ENCODE data around the gene ZNF865.
A peak's percentile ranks its signal among the peaks of the same experiment; 100 is the strongest.

ZNF865 gene

GRCh38 chr19:55622242-55622969 lies 17.0 kb downstream of the ZNF865 start:
- Histone ChIP-seq H3K9ac (ENCODE audit: insufficient read length, low read depth) (no peak overlapping the region), H3K4me1 (ENCODE audit: insufficient read depth, insufficient read length) (no peaks in the 10 kb centered on the region), H3K9me3 (ENCODE audit: insufficient read depth, low read length) (no peaks in the 10 kb centered on the region), H3K27me3 (ENCODE audit: insufficient read depth, insufficient read length) (no peaks in the 10 kb centered on the region), H3K4me3 (ENCODE audit: insufficient read length, low read depth) (no peak overlapping the region), H3K36me3 (ENCODE audit: insufficient read depth, insufficient read length, low read length) (peaks cover 20% of the 10 kb centered on the region)
- TF ChIP-seq YY1 (IDR thresholded peaks at IDR 0.05; ENCODE audit: insufficient read depth, insufficient read length) = no peak
- TF ChIP-seq SUZ12 (IDR thresholded peaks at IDR 0.05; ENCODE audit: extremely low read depth, insufficient read depth, insufficient read length) = no peak
- no peak for TF ChIP-seq ZNF274 (IDR thresholded peaks at IDR 0.05; ENCODE audit: low read depth, low read length)
- DNase-seq (ENCODE audit: low read depth, low spot score) = no peak

GRCh38 chr19:55623130-55623529 lies 17.7 kb downstream of the ZNF865 start:
- no peak overlapping the region for H3K4me3 ChIP-seq (ENCODE audit: insufficient read length, low read depth)
- DNase-seq (ENCODE audit: low read depth, low spot score) = no peak
- no peaks in the 10 kb centered on the region for H3K27me3 ChIP-seq (ENCODE audit: insufficient read depth, insufficient read length)
- no peaks in the 10 kb centered on the region for H3K4me1 ChIP-seq (ENCODE audit: insufficient read depth, insufficient read length)
- peaks cover 18% of the 10 kb centered on the region for H3K36me3 ChIP-seq (ENCODE audit: insufficient read depth, insufficient read length, low read length)
- H3K9me3 ChIP-seq (ENCODE audit: insufficient read depth, low read length) = no peaks in the 10 kb centered on the region
- TF ChIP-seq ZNF274 (IDR thresholded peaks at IDR 0.05; ENCODE audit: low read depth, low read length) = no peak
- H3K9ac ChIP-seq (ENCODE audit: insufficient read length, low read depth) = no peak overlapping the region

- TF ChIP-seq ZNF274 (IDR thresholded peaks at IDR 0.05; ENCODE audit: low read depth, low read length) (no peak), YY1 (IDR thresholded peaks at IDR 0.05; ENCODE audit: insufficient read depth, insufficient read length) (no peak), SUZ12 (IDR thresholded peaks at IDR 0.05; ENCODE audit: extremely low read depth, insufficient read depth, insufficient read length) (no peak)
- H3K36me3 ChIP-seq (ENCODE audit: insufficient read depth, insufficient read length, low read length) = peaks cover 18% of the 10 kb centered on the region
- H3K27me3 ChIP-seq (ENCODE audit: insufficient read depth, insufficient read length) = no peaks in the 10 kb centered on the region
- no peaks in the 10 kb centered on the region for H3K4me1 ChIP-seq (ENCODE audit: insufficient read depth, insufficient read length)
- H3K9ac ChIP-seq (ENCODE audit: insufficient read length, low read depth) = no peak overlapping the region
- DNase-seq (ENCODE audit: low read depth, low spot score) = no peak
- H3K4me3 ChIP-seq (ENCODE audit: insufficient read length, low read depth) = peak overlapping the region; percentile 6
- H3K9me3 ChIP-seq (ENCODE audit: insufficient read depth, low read length) = no peaks in the 10 kb centered on the region
These were observed 18.1 kb downstream of the ZNF865 start for GRCh38 chr19:55623561-55623960.

GRCh38 chr19:55624109-55625003 lies 18.9 kb downstream of the ZNF865 start, which contains the start of gene ZNF784:
ZNF784 (minus strand) TSS chr19:55624566; CDS start chr19:55624561, 5 bp downstream.
- H3K4me1 ChIP-seq (ENCODE audit: insufficient read depth, insufficient read length) = no peaks in the 10 kb centered on the region
- H3K36me3 ChIP-seq (ENCODE audit: insufficient read depth, insufficient read length, low read length) = peaks cover 18% of the 10 kb centered on the region
- H3K27me3 ChIP-seq (ENCODE audit: insufficient read depth, insufficient read length) = no peaks in the 10 kb centered on the region
- peak within 1 kb of the TSS; percentile 37 for H3K4me3 ChIP-seq (ENCODE audit: insufficient read length, low read depth)
- peak; percentile 35 for DNase-seq (ENCODE audit: low read depth, low spot score)
- H3K9ac ChIP-seq (ENCODE audit: insufficient read length, low read depth) = peak within 1 kb of the TSS; percentile 61
- TF ChIP-seq ZNF274 (IDR thresholded peaks at IDR 0.05; ENCODE audit: low read depth, low read length) (no peak), SUZ12 (IDR thresholded peaks at IDR 0.05; ENCODE audit: extremely low read depth, insufficient read depth, insufficient read length) (no peak), YY1 (IDR thresholded peaks at IDR 0.05; ENCODE audit: insufficient read depth, insufficient read length) (peak; percentile 68)
- H3K9me3 ChIP-seq (ENCODE audit: insufficient read depth, low read length) = no peaks in the 10 kb centered on the region

GRCh38 chr19:55625004-55625326 lies 19.5 kb downstream of the ZNF865 start:
- Histone ChIP-seq H3K4me3 (ENCODE audit: insufficient read length, low read depth) (peak overlapping the region; percentile 31), H3K9ac (ENCODE audit: insufficient read length, low read depth) (peak overlapping the region; percentile 61), H3K36me3 (ENCODE audit: insufficient read depth, insufficient read length, low read length) (peaks cover 14% of the 10 kb centered on the region), H3K4me1 (ENCODE audit: insufficient read depth, insufficient read length) (no peaks in the 10 kb centered on the region), H3K27me3 (ENCODE audit: insufficient read depth, insufficient read length) (no peaks in the 10 kb centered on the region), H3K9me3 (ENCODE audit: insufficient read depth, low read length) (no peaks in the 10 kb centered on the region)
- no peak for DNase-seq (ENCODE audit: low read depth, low spot score)
- TF ChIP-seq SUZ12 (IDR thresholded peaks at IDR 0.05; ENCODE audit: extremely low read depth, insufficient read depth, insufficient read length) (no peak), ZNF274 (IDR thresholded peaks at IDR 0.05; ENCODE audit: low read depth, low read length) (no peak), YY1 (IDR thresholded peaks at IDR 0.05; ENCODE audit: insufficient read depth, insufficient read length) (no peak)

GRCh38 chr19:55626350-55626749 lies 20.9 kb downstream of the ZNF865 start:
- H3K9me3 ChIP-seq (ENCODE audit: insufficient read depth, low read length) = no peaks in the 10 kb centered on the region
- H3K27me3 ChIP-seq (ENCODE audit: insufficient read depth, insufficient read length) = no peaks in the 10 kb centered on the region
- no peaks in the 10 kb centered on the region for H3K4me1 ChIP-seq (ENCODE audit: insufficient read depth, insufficient read length)
- no peak overlapping the region for H3K9ac ChIP-seq (ENCODE audit: insufficient read length, low read depth)
- H3K36me3 ChIP-seq (ENCODE audit: insufficient read depth, insufficient read length, low read length) = peaks cover 3% of the 10 kb centered on the region
- TF ChIP-seq YY1 (IDR thresholded peaks at IDR 0.05; ENCODE audit: insufficient read depth, insufficient read length) = no peak
- TF ChIP-seq ZNF274 (IDR thresholded peaks at IDR 0.05; ENCODE audit: low read depth, low read length) = no peak
- TF ChIP-seq SUZ12 (IDR thresholded peaks at IDR 0.05; ENCODE audit: extremely low read depth, insufficient read depth, insufficient read length) = no peak
- H3K4me3 ChIP-seq (ENCODE audit: insufficient read length, low read depth) = no peak overlapping the region
- no peak for DNase-seq (ENCODE audit: low read depth, low spot score)

- no peak for TF ChIP-seq YY1 (IDR thresholded peaks at IDR 0.05; ENCODE audit: insufficient read depth, insufficient read length)
- TF ChIP-seq SUZ12 (IDR thresholded peaks at IDR 0.05; ENCODE audit: extremely low read depth, insufficient read depth, insufficient read length) = no peak
- no peak for TF ChIP-seq ZNF274 (IDR thresholded peaks at IDR 0.05; ENCODE audit: low read depth, low read length)
- DNase-seq (ENCODE audit: low read depth, low spot score) = peak; percentile 90
- Histone ChIP-seq H3K4me1 (ENCODE audit: insufficient read depth, insufficient read length) (peaks cover 7% of the 10 kb centered on the region), H3K36me3 (ENCODE audit: insufficient read depth, insufficient read length, low read length) (peaks cover 10% of the 10 kb centered on the region), H3K9ac (ENCODE audit: insufficient read length, low read depth) (no peak overlapping the region), H3K4me3 (ENCODE audit: insufficient read length, low read depth) (no peak overlapping the region), H3K27me3 (ENCODE audit: insufficient read depth, insufficient read length) (no peaks in the 10 kb centered on the region), H3K9me3 (ENCODE audit: insufficient read depth, low read length) (no peaks in the 10 kb centered on the region)
These were observed 27.0 kb downstream of the ZNF865 start for GRCh38 chr19:55632463-55632834.

Measured in NT2/D1 (cell line).